GOT3 (cell line): ENCODE results near the gene TRMT2A.
"Not testable (repeated sequence)": the region's sequence is repeated elsewhere in the genome, so short reads cannot be mapped to it uniquely, and the experiment has no call there.

Source experiments
- DNase-seq: peaks from one replicate; lab custom pipeline; 2025; ENCODE audit warnings: mixed read lengths; lab: John Stamatoyannopoulos, UW

The TRMT2A gene, protein sequence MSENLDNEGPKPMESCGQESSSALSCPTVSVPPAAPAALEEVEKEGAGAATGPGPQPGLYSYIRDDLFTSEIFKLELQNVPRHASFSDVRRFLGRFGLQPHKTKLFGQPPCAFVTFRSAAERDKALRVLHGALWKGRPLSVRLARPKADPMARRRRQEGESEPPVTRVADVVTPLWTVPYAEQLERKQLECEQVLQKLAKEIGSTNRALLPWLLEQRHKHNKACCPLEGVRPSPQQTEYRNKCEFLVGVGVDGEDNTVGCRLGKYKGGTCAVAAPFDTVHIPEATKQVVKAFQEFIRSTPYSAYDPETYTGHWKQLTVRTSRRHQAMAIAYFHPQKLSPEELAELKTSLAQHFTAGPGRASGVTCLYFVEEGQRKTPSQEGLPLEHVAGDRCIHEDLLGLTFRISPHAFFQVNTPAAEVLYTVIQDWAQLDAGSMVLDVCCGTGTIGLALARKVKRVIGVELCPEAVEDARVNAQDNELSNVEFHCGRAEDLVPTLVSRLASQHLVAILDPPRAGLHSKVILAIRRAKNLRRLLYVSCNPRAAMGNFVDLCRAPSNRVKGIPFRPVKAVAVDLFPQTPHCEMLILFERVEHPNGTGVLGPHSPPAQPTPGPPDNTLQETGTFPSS

DNA sequence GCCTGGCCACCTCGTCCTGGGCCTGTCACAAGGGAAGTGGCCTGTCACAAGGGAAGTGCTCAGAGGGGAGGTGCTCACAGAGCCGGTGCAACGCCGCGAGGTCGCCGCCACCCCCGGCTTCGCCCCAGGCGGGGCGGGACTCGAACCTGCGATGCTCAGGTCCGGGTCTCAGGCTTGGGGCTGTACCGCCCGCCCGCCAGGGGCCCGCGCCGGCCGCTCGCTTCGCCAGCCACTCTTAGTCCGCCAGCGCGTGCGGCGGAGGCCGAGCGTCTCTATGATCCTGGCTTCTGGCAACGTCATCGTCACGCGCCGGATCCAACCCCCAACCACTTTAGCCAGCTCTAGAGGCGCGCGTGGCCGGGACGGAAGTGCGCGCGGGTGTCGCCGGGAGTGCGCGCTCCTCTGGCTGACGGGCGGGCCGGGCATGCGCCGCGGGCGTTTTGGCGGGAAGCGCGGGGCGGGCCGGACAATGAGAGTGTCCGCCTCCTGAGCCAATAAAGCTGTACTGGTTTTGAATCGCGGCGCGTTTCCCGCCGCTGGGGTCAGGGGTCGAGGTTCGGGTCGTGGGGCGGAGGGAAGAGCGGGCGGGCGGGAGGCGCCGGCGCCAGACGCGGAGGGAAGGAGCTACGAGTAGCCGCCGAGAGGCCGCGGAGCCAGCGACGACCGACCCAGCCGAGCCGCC lies at the start of gene TRMT2A:
Gene TRMT2A, minus strand, starts transcription at position 276 of the 682 bp plus-strand sequence. CDS start 320 bp downstream, outside the sequence.
- peak; percentile 94 for DNase-seq

DNA sequence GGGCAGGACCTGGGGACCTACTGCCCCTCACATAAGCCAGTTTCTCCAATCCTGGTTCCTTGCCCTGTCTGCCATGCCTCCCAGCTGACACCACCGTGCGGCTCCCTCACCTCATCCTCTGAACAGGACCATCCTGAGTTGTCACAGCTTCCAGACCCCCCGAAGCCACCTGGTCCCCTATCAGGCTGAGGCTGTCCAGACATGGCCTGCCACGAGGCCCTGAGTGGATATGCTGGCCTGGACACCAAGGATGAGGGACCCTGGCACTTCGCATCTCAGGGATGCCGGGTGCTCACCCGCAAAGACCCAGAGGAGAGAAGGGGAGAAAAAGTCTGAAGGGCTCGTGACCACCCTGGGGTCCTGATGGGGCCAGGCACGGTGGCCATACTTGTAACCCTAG lies 49.7 kb upstream of the TRMT2A start:
- no peak for DNase-seq

DNA sequence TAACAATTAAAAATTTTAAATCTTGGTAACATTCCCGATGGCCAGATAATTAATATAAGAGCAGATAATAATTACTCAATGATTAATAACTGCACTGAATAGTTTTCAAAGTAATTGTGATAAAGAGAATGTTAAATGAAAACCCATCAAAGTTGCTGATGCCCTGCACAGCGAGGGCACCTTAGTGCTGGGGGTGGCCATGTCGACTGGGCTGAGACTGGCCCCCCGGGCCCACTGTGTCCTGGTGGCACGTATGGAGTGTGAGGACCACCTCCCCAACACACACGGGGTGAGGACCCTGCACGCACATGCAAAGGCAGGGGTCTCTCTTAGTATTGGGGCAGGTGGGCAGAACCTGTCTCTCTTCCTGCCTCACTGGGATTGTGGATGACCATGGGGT lies 48.9 kb upstream of the TRMT2A start:
- DNase-seq = no peak

DNA sequence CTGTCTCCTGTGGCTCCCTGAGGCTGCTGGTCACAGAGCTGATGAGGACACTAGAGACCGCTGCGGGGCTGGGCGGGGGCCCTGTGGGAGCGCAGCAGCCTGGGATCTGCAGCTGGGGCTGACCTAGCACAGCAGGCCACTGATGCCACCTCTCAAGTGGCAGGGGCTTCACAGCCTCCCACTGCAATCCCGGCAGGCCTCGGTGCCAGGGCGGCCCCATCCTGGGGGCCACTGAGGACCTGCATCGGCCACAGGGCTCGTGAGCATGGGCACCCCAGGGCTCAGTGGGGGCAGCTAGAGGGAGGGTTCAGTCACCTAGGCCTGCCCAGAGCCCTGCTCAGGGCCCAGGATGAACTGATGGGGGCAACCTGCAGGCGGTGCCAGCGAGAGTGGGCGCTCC lies 48.4 kb upstream of the TRMT2A start:
- DNase-seq = no peak

DNA sequence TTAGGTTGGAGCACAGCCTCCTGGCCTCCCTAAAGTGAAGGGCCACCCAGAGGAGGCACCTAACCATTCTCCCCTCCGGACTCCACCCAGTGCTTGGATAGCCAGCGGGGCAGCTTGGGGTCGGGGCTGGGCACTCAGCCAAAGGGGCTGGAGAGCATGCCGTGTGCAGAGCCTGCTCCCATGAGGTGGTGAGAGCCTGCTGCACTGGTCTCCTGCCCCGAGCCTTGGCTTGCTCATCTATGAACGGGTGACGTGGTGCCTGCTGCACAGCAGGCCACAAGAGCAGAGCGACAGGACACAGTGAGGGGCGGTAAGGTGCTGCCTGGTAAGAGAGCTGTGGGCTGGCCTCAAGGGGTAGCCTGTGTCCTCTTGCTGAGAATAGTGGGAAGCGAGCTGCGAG lies 47.8 kb upstream of the TRMT2A start:
- DNase-seq = no peak

DNA sequence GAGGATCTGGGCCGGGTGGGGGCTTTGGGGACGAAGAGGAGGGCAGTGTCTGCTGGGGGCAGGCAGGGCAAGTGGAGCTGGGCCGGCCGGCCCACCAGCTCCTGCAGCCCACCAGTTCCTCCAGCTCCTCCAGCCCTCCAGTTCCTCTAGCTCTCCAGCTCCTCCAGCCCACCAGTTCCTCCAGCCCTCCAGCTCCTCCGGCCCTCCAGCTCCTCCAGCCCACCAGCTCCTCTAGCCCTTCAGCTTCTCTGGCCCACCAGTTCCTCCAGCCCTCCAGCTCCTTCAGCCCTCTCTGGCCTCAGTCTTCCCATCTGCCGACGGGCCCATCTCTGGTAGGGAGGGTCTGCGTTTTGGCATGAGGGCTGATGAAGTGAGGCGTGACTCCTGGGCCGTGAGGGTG lies 43.0 kb upstream of the TRMT2A start:
- DNase-seq = no peak

DNA sequence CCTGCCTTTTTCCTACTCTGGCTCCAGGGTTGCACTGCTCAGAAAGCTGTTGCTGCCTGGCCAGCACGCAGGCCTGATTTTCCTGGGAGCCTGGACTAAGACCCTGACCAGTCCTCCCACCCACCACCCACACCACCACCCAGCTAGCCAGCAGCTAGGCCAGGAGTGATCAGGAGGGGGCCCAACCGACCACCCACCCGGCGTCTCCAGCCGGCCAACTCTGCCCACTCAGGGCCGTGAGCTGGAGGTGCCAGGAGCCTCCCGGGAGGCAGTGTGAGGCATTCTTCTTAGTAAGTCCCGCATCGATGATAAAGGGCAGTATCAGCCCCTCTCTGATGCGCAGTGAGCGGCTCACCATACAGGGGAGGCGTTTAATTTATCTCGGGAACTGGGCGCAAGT lies 42.5 kb upstream of the TRMT2A start:
- DNase-seq = not testable (repeated sequence)

DNA sequence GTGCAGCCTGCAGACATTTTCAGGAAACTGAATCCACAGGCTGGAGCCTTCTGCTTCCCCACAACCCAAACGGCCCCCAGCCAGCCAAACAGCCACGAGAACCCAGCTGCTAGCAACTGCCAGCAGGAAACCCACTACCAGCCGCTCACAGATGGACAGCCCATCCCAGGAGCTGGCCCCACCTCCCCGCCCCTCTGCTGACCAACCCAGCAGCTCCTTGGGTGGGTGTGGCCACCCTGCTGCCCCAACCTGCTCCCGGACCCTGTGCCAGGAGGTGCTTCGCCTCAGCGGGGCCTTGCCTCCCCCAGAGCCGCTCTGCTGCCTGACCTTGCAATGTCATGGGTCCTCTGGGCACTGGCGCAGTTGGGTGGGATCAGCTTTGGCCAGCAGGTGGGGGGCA lies 42.0 kb upstream of the TRMT2A start:
- no peak for DNase-seq

DNA sequence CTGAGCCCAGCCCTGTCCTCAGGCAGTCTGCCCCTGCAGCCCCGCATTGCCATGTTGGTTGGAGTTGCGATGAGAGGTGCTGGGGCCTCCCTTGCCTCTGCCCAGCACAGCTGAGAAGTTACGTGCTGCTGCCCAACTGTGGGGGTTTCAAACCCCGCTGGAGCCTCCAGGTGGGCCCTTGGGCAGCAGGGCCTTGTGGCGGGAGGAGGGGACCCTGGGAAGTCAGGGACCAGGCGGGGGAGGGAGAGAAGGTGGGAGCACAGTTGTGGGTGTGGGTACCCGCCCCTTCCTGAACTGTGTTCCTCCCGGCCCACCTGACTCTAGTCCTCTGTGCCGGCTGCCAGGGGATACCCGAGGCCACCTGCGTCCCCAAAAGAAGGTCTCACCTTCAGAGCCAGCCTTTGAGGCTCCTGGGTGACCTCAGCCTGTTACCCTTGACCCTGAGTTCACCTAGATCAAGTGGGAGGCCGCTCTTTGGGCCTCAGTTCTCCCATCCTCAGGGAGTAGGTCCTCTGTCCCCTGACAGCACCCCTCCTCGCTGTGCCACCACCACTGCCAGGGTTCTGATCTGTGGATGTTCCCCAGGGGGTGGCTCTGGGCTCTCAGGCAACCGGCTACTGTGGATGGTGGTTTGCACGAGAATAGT lies 41.5 kb upstream of the TRMT2A start:
- no peak for DNase-seq

DNA sequence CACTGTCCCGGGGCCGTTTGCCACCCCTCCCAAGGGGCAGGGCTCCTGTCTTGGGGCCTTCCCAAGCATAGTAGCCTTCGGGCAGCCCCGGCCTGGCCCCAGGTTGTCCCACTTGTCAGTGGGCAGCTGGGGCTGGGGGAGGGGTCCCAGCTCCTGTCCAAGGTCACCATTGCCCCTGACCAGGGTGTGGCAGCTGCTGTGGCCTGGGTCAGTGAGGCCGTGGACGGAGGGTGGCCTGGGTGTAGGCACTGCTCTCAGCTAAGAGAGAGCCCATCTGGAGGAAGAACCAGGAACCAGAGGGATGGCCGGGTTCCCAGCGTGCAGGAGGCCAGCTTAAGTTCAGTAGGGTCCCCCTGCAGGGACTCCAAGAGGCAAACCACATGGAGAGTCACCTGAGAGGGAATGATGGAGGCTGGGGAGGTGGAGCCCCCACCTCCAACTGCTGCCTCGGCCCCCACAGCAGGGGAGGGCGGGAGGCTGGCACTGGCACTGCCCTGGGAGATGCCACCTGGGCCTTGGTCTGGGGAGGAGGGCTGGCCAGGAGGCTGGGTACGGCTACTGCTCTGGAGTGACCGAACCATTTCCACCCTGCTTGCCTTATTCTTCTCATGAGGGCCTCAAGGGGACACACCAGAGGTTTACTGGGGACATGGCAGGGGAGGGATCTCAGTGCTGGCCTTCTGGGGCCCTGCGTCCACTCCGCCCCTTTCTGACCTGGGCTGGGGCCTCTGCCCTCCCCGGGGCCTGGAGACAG lies 40.6 kb upstream of the TRMT2A start:
- DNase-seq = no peak

DNA sequence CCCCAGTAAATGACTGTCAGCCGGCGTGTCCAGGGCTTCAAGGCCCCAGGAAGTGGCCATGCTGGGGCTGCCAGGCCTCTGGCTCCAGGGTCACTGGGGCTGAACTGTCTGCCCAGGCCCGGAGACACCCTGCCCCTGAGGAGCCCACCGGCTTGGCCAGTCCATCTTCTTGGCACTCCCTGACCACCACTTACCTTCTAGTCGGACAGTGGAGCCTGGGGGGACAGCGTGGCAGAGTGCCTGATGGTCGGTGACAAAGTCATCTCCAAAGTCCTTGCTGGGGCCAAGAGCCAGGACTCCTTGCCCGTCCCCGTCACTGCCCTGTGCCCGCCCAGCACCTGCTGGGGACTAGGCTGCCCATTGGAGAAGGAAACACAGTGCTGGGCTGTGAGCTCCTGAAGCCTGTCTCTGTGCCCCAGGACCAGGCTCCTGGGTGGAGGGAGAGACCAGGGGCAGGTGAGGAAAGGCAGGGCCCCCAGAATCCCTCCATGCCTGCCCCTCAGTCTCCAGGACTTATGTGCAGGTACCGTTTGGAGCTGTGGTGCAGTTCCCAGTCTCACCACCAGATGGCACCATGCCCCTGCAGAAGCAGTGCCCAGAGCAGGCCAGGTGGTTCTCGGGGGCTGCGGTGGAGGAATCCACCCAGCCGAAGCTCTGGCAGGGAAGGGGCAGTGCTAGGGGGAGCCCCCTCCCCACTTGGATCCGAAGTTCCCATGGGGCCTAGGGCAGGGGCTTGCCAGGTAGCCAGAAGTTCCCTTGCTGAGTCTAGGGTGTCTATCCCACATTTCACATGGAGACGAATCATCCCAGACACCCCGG lies 39.8 kb upstream of the TRMT2A start:
- peak; percentile 20 for DNase-seq

DNA sequence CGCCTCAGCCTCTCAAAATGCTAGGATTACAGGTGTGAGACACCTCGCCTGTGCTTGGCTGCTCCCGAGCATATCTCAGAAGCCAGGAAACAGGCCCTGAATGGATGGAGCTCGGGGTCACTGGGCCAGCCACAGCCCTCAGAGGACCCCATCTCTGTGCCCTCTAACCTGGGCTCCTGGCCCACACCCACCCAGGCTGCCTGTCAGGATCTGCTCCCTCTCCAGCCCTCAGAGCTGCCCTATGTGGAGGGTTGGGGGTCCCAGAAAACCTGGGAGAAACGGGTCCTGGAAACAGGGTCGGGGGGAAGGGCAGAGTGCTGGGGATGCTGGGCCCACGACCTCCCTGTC lies 39.0 kb upstream of the TRMT2A start:
- DNase-seq = no peak

DNA sequence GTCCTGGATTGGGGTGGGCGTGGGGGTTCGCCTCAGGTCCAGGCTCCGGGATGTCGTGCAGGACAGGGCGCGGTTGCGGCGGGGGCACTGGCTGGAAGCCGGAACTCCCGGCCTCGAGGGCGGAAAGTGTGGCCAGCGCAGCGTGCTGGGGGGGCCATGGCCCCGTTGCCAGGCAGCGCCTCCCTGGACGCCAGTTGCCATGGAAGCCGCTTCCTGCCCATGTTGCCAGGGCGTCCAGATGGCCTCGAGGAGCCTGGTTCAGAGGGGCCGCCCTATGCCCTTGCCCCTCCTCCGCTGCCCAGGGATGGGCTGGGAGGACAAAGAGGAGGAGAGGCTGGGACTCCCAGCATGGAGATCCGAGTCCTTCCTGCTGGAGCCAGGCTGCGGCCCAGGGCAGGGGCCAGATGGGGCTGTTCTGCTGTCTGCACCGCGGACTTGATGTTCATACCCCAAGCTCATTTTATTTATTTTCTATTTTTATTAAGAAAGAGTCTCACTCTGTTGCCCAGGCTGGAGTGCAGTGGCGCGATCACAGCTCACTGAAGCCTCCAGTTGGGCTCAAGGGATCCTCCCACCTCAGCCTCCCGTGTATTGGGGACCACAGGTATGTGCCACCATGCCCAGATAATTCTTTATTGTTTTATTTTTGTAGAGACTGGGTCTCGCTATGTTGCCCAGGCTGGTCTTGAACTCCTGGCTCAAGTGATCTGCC lies 38.5 kb upstream of the TRMT2A start:
- peak; percentile 24 for DNase-seq

DNA sequence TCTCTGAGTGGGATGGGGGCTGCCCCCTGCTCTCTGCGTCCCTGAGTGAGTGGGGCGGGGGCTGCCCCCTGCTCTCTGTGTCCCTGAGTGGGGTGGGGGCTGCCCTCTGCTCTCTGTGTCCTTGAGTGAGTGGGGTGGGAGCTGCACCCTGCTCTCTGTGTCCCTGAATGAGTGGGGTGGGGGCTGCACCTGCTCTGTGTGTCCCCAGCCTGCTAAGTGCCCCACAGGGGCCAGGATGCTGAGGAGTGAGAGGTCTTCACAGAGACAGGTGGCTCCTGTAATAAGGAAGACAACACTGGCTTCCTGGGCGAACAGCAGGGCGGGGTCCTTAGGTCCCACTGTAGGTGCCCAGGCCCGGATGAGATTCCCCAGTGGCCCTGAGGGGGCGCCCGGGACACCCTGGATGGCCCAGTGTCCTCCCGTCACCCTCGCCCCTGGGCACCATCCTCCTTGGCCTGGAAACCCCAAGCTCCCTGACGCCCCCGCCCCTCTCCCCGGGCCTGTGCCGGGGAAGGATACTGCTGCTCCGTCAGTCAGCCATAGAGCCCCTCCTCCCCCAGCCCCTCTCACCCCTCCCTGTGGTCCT lies 37.7 kb upstream of the TRMT2A start:
- DNase-seq = no peak

DNA sequence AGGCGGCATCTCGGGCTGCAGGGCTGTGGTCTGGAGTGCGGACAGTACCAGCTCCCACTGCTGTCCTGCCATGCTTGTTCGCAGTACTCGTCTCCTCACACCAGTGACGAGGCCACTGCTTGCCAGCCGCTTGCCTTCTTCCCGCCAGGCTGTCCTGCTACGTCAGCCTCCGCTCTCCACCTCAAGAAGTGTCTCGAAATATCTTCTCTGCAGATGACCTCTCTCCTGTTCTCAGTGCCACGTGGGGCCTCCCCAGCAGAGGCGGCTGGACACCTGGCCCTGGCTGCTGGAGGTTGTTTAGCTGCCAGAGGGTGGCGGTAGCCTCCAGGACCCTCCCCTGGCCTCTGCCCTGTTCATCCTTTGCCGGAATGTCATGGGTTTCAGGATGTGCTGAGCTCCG lies 36.9 kb upstream of the TRMT2A start:
- DNase-seq = no peak

DNA sequence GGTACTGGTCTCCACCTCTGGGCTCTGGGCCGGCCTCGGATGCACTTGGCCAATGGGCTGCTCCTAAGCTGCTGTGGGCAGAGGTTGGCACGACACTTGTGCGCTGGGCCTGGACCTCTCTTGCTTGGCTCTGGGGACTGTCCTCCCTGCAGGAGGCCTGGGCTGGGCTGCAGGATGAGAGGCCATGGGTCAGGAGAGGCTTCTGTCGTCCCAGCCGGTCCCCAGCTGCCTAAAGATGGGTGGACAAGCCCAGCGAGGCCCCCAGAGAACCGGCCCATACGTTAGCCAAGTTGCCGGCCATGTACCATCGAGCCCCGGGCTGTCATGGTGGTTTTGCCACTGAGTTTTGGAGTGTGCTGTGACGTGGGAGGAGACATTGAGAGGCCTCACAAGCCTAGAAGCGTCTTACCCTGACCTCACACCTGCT lies 35.5 kb upstream of the TRMT2A start:
- no peak for DNase-seq

DNA sequence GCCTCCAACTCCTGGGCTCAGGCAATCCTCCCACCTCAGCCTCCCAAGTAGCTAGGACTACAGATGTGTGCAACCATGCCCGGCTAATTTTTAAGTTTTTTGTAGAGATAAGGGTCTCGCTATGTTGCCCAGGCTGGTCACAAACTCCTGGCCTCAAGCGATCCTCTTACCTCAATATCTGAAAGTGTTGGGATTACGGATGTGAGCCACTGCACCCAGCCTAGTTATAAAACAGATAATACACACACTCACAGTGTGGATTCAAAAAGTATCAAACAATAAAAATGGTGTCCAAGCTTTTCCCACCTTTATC lies 34.2 kb upstream of the TRMT2A start:
- no peak for DNase-seq

DNA sequence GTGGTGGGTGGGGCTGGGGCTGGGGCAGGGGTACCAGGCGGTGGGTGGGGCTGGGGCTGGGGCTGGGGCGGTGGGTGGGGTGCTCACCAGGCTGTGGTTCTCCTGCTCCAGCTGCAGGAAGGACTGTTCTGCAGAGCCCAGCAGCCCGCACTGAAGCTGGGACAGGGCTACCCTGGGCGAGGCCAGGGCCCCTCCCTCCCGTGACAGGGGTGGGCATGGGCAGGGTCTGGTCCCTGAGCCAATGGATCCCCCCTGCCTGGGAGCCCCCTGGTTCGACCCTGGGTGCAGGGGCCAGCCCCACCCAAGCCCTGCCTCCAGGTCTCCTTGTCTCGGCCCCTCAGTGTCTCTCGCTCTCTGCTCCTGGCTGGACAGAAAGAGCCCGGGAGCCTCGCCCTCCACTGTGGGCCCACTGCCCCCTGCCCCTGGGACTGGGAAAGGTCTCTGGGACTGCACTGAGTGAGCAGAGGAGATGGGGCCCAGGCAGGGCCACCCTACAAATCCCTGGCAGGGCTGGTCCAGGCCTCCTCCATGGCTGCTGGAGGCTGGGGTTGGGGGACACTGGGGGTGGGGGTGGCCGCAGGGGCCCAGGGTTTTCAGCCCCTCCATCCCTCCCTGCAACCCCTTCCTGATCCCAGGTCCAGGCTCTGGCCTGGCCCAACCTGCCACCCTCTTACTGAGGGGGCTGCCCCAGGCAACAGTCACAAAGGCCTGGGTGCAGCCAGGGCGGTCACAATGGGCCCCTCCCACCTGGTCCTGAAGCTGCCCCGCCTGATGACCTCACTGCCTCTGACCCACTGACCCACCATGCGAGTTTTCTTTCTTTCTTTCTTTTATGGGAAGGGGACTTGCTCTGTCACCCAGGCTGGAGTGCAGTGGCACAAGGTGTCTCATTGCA lies 33.6 kb upstream of the TRMT2A start, which contains the start of gene CCDC188:
Gene CCDC188, minus strand, starts transcription at position 675 of the 895 bp plus-strand sequence. Its CDS starts 69 bp downstream, at position 606.
- DNase-seq = no peak
